HepG2 (cell line): Measurements from ENCODE around the gene SH3GL2.

Experiments
- IRX3 ChIP-seq: sonication (generic); formaldehyde crosslinking; IDR thresholded peaks from 2 replicates; pipeline ENCODE4 v1.8.1; 2023; ENCODE audit warnings: mild to moderate bottlenecking, low read depth, missing genetic modification reagents, borderline replicate concordance
- POLR2A ChIP-seq, 2 experiments: IDR thresholded peaks; 2 replicates each; pipeline ENCODE4 v1.6.1; 2011; ENCODE audit warnings: low read depth in 2 of 2, low read length in 2 of 2, mild to moderate bottlenecking in 1 of 2, moderate library complexity in 1 of 2; ENCODE audit not compliant: insufficient read depth in 1 of 2
- RAD21 ChIP-seq: fragments of 450-650 bp; formaldehyde crosslinking; IDR thresholded peaks from 2 replicates; pipeline ENCODE4 v1.5.0; 2020; ENCODE audit warnings: mild to moderate bottlenecking
- ZBTB44 ChIP-seq: sonication (generic); formaldehyde crosslinking; IDR thresholded peaks from 2 replicates; pipeline ENCODE4 v1.4.0; 2020; ENCODE audit warnings: missing genetic modification reagents
- TF ChIP-seq, protein P1 (sequence below): IDR thresholded peaks from 2 replicates; pipeline ENCODE4 v1.4.0; 2020; ENCODE audit warnings: mild to moderate bottlenecking, missing genetic modification reagents

DNA sequence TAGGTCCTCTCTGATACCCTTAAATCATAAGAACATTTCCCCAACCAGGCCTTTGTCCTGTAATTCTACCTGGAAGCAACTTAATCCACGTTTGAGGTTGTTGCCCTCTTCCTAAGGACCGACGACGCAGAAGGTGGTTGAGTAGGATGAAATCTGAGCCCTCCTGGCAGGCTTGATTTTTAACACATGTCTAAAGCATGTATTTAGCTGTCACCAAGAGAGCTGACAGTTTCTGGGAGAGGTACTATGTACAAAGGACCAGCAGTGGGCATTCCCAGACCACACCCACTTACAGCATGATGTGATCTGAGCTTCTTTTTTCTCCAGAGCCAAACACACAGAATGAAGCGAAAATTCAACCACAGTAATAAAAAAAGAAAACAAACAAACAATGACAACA lies 260.9 kb downstream of the SH3GL2 start:
- no peak for TF ChIP-seq POLR2A (IDR thresholded peaks at IDR 0.05; ENCODE audit: insufficient read depth in 1 of 2, low read depth in 2 of 2, low read length in 2 of 2)
- no peak for TF ChIP-seq ZBTB44 (CRISPR knock-in tag)
- TF ChIP-seq, protein P1, sequence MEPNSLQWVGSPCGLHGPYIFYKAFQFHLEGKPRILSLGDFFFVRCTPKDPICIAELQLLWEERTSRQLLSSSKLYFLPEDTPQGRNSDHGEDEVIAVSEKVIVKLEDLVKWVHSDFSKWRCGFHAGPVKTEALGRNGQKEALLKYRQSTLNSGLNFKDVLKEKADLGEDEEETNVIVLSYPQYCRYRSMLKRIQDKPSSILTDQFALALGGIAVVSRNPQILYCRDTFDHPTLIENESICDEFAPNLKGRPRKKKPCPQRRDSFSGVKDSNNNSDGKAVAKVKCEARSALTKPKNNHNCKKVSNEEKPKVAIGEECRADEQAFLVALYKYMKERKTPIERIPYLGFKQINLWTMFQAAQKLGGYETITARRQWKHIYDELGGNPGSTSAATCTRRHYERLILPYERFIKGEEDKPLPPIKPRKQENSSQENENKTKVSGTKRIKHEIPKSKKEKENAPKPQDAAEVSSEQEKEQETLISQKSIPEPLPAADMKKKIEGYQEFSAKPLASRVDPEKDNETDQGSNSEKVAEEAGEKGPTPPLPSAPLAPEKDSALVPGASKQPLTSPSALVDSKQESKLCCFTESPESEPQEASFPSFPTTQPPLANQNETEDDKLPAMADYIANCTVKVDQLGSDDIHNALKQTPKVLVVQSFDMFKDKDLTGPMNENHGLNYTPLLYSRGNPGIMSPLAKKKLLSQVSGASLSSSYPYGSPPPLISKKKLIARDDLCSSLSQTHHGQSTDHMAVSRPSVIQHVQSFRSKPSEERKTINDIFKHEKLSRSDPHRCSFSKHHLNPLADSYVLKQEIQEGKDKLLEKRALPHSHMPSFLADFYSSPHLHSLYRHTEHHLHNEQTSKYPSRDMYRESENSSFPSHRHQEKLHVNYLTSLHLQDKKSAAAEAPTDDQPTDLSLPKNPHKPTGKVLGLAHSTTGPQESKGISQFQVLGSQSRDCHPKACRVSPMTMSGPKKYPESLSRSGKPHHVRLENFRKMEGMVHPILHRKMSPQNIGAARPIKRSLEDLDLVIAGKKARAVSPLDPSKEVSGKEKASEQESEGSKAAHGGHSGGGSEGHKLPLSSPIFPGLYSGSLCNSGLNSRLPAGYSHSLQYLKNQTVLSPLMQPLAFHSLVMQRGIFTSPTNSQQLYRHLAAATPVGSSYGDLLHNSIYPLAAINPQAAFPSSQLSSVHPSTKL (CRISPR knock-in tag), result no peak
- TF ChIP-seq RAD21 (CRISPR knock-in tag), result no peak
- TF ChIP-seq IRX3 (CRISPR knock-in tag), result no peak
